Fibroblast of lung (primary cell): Measurements from ENCODE around the gene ARHGEF10L.
A peak's percentile ranks its signal among the peaks of the same experiment; 100 is the strongest.

ENCODE experiments used
- EZH2 ChIP-seq: IDR thresholded peaks from 2 replicates; pipeline ENCODE4 v1.5.1; 2012; ENCODE audit warnings: low read length, control low read depth, mild to moderate bottlenecking; ENCODE audit errors: missing control alignments
- TF ChIP-seq, protein P1 (sequence below), 2 donors: IDR thresholded peaks in 1 of 2; conservative IDR thresholded peaks in 1 of 2; 1 replicate in 1 of 2; 2 replicates in 1 of 2; pipeline ENCODE4 v1.5.1; 2011 to 2012; ENCODE audit warnings: low read length in 2 of 2, control low read depth in 1 of 2, inconsistent platforms in 1 of 2, low read depth in 1 of 2, mild to moderate bottlenecking in 1 of 2

DNA sequence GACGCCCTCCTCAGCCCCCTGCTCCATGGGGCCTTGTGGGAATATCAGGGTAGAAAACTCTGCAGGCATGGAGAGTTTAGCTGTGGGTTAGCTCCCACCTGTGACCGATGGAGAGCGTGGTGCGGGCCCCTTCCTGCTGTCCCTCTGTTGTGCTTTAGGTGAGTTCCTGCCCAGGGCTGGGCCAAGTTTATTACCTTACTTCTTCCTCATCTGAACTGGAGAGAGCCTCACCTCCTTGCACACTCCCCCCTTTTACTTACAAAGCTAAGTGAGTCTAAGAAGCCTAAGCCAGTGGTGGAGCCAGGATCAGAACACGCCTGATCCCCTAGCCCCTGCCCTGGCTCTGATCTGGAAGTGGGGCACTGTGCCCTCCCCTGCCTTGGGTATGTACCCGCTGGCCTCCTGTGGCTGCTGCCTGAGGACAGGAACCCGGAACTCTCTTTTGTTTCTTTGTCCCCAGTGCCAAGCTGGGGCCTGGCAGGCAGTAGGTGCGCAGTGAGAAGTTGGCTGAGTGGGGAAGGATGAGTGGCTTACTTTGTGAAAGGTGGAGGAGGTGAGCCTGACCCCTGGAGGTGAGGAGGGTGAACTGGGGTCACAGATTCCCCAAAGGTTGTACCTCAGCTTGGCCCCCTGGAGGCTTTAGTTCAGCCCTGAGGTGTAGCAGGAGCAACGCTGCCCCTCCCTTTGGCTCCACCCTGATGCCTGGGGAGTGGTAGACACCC lies 32.9 kb downstream of the ARHGEF10L start:
- TF ChIP-seq, protein P1, sequence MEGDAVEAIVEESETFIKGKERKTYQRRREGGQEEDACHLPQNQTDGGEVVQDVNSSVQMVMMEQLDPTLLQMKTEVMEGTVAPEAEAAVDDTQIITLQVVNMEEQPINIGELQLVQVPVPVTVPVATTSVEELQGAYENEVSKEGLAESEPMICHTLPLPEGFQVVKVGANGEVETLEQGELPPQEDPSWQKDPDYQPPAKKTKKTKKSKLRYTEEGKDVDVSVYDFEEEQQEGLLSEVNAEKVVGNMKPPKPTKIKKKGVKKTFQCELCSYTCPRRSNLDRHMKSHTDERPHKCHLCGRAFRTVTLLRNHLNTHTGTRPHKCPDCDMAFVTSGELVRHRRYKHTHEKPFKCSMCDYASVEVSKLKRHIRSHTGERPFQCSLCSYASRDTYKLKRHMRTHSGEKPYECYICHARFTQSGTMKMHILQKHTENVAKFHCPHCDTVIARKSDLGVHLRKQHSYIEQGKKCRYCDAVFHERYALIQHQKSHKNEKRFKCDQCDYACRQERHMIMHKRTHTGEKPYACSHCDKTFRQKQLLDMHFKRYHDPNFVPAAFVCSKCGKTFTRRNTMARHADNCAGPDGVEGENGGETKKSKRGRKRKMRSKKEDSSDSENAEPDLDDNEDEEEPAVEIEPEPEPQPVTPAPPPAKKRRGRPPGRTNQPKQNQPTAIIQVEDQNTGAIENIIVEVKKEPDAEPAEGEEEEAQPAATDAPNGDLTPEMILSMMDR (conservative IDR thresholded peaks at IDR 0.05 in 1 of 2, IDR thresholded peaks at IDR 0.05 in 1 of 2; ENCODE audit: low read depth in 1 of 2, low read length in 2 of 2) = peak in 1 of 2 donors; percentile 12
- no peak for TF ChIP-seq EZH2
